Measurements from ENCODE around the gene NHSL1. TPM values are rescaled to one million over a fixed set of nuclear protein-coding genes. Genes with fewer than 3 reads are reported as not detected.

Gene NHSL1
- total and polyA plus RNA-seq, 4 donors = 19.6 to 31.3 (median 26.2) TPM

- Histone ChIP-seq H3K27me3 (ENCODE audit: control insufficient read depth, insufficient read depth, low read length) (no peaks in the 10 kb centered on the region), H3K36me3 (ENCODE audit: control insufficient read depth, insufficient read depth, low read length) (no peaks in the 10 kb centered on the region), H3K9me3 (ENCODE audit: control insufficient read depth, insufficient read depth, low read length) (no peaks in the 10 kb centered on the region), H3K4me1 (ENCODE audit: control insufficient read depth, insufficient read depth, low read length) (no peaks in the 10 kb centered on the region), H3K27ac (ENCODE audit: low read depth, low read length) (peak overlapping the region; percentile 67), H3K4me3 (ENCODE audit: low read depth, low read length) (peak overlapping the region; percentile 31)
- no CpG with 5 or more reads among the region's 3 CpGs for WGBS (ENCODE audit: insufficient coverage)
- peak in 1 of 6 donors; percentile 54 for DNase-seq (ENCODE audit: low read depth in 4 of 6, low spot score in 6 of 6)
These were observed 861 bp upstream of the NHSL1 start for GRCh38 chr6:138500045-138500665.

DNA sequence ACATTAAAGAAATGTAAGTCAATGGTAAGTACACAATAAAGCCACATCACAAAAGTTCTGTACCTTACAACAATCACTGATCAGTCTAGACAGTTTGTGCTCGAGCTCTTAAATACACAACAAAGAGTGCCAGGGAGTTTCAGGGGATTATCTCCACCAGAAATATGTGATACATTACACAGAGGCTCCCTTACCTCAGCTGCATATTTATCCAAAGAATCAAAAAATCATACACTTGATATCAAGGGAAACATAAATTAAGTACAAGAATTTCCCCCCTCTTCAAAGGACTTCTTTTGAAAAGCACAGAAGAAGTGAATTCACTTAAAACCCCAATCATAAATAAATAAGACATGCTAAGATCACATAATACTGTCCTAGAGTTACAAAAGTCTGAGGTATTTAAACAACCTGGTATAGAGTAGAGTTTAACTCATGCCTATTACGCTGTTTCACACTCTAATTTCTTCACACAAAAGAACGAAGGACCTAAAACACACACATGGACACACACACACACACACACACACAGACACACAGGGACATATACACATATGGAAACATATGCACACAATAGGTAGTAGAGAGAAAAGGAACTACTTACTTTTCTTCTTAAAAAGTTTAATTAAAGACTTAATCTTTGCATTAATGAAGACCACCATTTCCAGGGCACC is 528 bp downstream of the NHSL1 start:
- H3K4me3 ChIP-seq (ENCODE audit: low read depth, low read length) = peak overlapping the region; percentile 31
- WGBS (ENCODE audit: insufficient coverage) = no CpG with 5 or more reads among the region's 3 CpGs
- DNase-seq (ENCODE audit: low read depth in 4 of 6, low spot score in 6 of 6) = no peak
- no peaks in the 10 kb centered on the region for H3K9me3 ChIP-seq (ENCODE audit: control insufficient read depth, insufficient read depth, low read length)
- no peaks in the 10 kb centered on the region for H3K36me3 ChIP-seq (ENCODE audit: control insufficient read depth, insufficient read depth, low read length)
- no peaks in the 10 kb centered on the region for H3K4me1 ChIP-seq (ENCODE audit: control insufficient read depth, insufficient read depth, low read length)
- no peaks in the 10 kb centered on the region for H3K27me3 ChIP-seq (ENCODE audit: control insufficient read depth, insufficient read depth, low read length)
- peak overlapping the region; percentile 67 for H3K27ac ChIP-seq (ENCODE audit: low read depth, low read length)

GRCh38 chr6:138497286-138497685 is 2.0 kb downstream of the NHSL1 start:
- DNase-seq (ENCODE audit: low read depth in 4 of 6, low spot score in 6 of 6) = no peak
- Histone ChIP-seq H3K4me3 (ENCODE audit: low read depth, low read length) (peak overlapping the region; percentile 27), H3K27ac (ENCODE audit: low read depth, low read length) (no peak overlapping the region), H3K4me1 (ENCODE audit: control insufficient read depth, insufficient read depth, low read length) (no peaks in the 10 kb centered on the region), H3K27me3 (ENCODE audit: control insufficient read depth, insufficient read depth, low read length) (no peaks in the 10 kb centered on the region), H3K9me3 (ENCODE audit: control insufficient read depth, insufficient read depth, low read length) (no peaks in the 10 kb centered on the region), H3K36me3 (ENCODE audit: control insufficient read depth, insufficient read depth, low read length) (no peaks in the 10 kb centered on the region)
- 89% methylated on average over 2 of the region's 2 CpGs for WGBS (ENCODE audit: insufficient coverage)

- peaks cover 4% of the 10 kb centered on the region for H3K4me1 ChIP-seq (ENCODE audit: control insufficient read depth, insufficient read depth, low read length)
- no peaks in the 10 kb centered on the region for H3K9me3 ChIP-seq (ENCODE audit: control insufficient read depth, insufficient read depth, low read length)
- no peaks in the 10 kb centered on the region for H3K36me3 ChIP-seq (ENCODE audit: control insufficient read depth, insufficient read depth, low read length)
- DNase-seq (ENCODE audit: low read depth in 4 of 6, low spot score in 6 of 6) = no peak
- peak overlapping the region; percentile 65 for H3K27ac ChIP-seq (ENCODE audit: low read depth, low read length)
- H3K4me3 ChIP-seq (ENCODE audit: low read depth, low read length) = no peak overlapping the region
- no peaks in the 10 kb centered on the region for H3K27me3 ChIP-seq (ENCODE audit: control insufficient read depth, insufficient read depth, low read length)
These were observed 5.0 kb downstream of the NHSL1 start for GRCh38 chr6:138494312-138494711.

- H3K27me3 ChIP-seq (ENCODE audit: control insufficient read depth, insufficient read depth, low read length) = no peaks in the 10 kb centered on the region
- no peaks in the 10 kb centered on the region for H3K9me3 ChIP-seq (ENCODE audit: control insufficient read depth, insufficient read depth, low read length)
- WGBS (ENCODE audit: insufficient coverage) = no CpG with 5 or more reads among the region's 5 CpGs
- no peak overlapping the region for H3K4me3 ChIP-seq (ENCODE audit: low read depth, low read length)
- DNase-seq (ENCODE audit: low read depth in 4 of 6, low spot score in 6 of 6) = peak in 3 of 6 donors; percentile 59 to 88 (median 84)
- H3K36me3 ChIP-seq (ENCODE audit: control insufficient read depth, insufficient read depth, low read length) = no peaks in the 10 kb centered on the region
- H3K27ac ChIP-seq (ENCODE audit: low read depth, low read length) = peak overlapping the region; percentile 65
- H3K4me1 ChIP-seq (ENCODE audit: control insufficient read depth, insufficient read depth, low read length) = peaks cover 4% of the 10 kb centered on the region
These were observed 5.9 kb downstream of the NHSL1 start for GRCh38 chr6:138493413-138493812.

DNA sequence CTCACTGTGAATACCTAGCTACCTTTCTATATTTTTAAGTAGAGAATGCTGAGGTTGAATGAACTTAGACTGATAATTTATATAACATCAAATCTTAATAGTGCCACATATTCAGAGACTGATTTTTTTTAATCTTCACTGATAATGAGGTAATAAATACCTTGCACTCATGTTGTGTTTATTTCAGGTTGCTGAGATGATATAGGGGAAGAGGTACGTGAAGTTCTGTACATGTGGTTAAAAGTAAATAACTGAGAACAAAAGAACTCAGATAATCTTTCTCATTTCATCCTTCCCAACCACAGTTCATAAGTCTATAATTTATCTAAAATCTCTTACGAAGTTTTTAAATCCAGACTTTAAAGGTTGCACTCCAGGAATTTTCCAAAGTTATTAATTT is 6.4 kb downstream of the NHSL1 start:
- H3K9me3 ChIP-seq (ENCODE audit: control insufficient read depth, insufficient read depth, low read length) = no peaks in the 10 kb centered on the region
- no peak for DNase-seq (ENCODE audit: low read depth in 4 of 6, low spot score in 6 of 6)
- H3K27me3 ChIP-seq (ENCODE audit: control insufficient read depth, insufficient read depth, low read length) = no peaks in the 10 kb centered on the region
- no peak overlapping the region for H3K4me3 ChIP-seq (ENCODE audit: low read depth, low read length)
- no peak overlapping the region for H3K27ac ChIP-seq (ENCODE audit: low read depth, low read length)
- WGBS (ENCODE audit: insufficient coverage) = no CpG with 5 or more reads among the region's 2 CpGs
- peaks cover 4% of the 10 kb centered on the region for H3K4me1 ChIP-seq (ENCODE audit: control insufficient read depth, insufficient read depth, low read length)
- no peaks in the 10 kb centered on the region for H3K36me3 ChIP-seq (ENCODE audit: control insufficient read depth, insufficient read depth, low read length)

GRCh38 chr6:138492113-138492512 is 7.2 kb downstream of the NHSL1 start:
- no peaks in the 10 kb centered on the region for H3K36me3 ChIP-seq (ENCODE audit: control insufficient read depth, insufficient read depth, low read length)
- WGBS (ENCODE audit: insufficient coverage) = 55% methylated on average over 1 of the region's 4 CpGs
- peaks cover 4% of the 10 kb centered on the region for H3K4me1 ChIP-seq (ENCODE audit: control insufficient read depth, insufficient read depth, low read length)
- H3K27ac ChIP-seq (ENCODE audit: low read depth, low read length) = no peak overlapping the region
- H3K4me3 ChIP-seq (ENCODE audit: low read depth, low read length) = no peak overlapping the region
- DNase-seq (ENCODE audit: low read depth in 4 of 6, low spot score in 6 of 6) = peak in 1 of 6 donors; percentile 49
- H3K9me3 ChIP-seq (ENCODE audit: control insufficient read depth, insufficient read depth, low read length) = no peaks in the 10 kb centered on the region
- no peaks in the 10 kb centered on the region for H3K27me3 ChIP-seq (ENCODE audit: control insufficient read depth, insufficient read depth, low read length)

GRCh38 chr6:138491017-138491416 is 8.3 kb downstream of the NHSL1 start:
- Histone ChIP-seq H3K27me3 (ENCODE audit: control insufficient read depth, insufficient read depth, low read length) (no peaks in the 10 kb centered on the region), H3K36me3 (ENCODE audit: control insufficient read depth, insufficient read depth, low read length) (no peaks in the 10 kb centered on the region), H3K9me3 (ENCODE audit: control insufficient read depth, insufficient read depth, low read length) (no peaks in the 10 kb centered on the region), H3K4me1 (ENCODE audit: control insufficient read depth, insufficient read depth, low read length) (peaks cover 4% of the 10 kb centered on the region), H3K27ac (ENCODE audit: low read depth, low read length) (peak overlapping the region; percentile 36), H3K4me3 (ENCODE audit: low read depth, low read length) (no peak overlapping the region)
- peak in 2 of 6 donors; percentile 59 to 67 for DNase-seq (ENCODE audit: low read depth in 4 of 6, low spot score in 6 of 6)
- no CpG with 5 or more reads among the region's 1 CpG for WGBS (ENCODE audit: insufficient coverage)

GRCh38 chr6:138489846-138490245 is 9.4 kb downstream of the NHSL1 start:
- DNase-seq (ENCODE audit: low read depth in 4 of 6, low spot score in 6 of 6) = no peak
- peaks cover 8% of the 10 kb centered on the region for H3K4me1 ChIP-seq (ENCODE audit: control insufficient read depth, insufficient read depth, low read length)
- no peak overlapping the region for H3K27ac ChIP-seq (ENCODE audit: low read depth, low read length)
- no CpG with 5 or more reads among the region's 2 CpGs for WGBS (ENCODE audit: insufficient coverage)
- no peak overlapping the region for H3K4me3 ChIP-seq (ENCODE audit: low read depth, low read length)
- H3K36me3 ChIP-seq (ENCODE audit: control insufficient read depth, insufficient read depth, low read length) = no peaks in the 10 kb centered on the region
- H3K9me3 ChIP-seq (ENCODE audit: control insufficient read depth, insufficient read depth, low read length) = no peaks in the 10 kb centered on the region
- H3K27me3 ChIP-seq (ENCODE audit: control insufficient read depth, insufficient read depth, low read length) = no peaks in the 10 kb centered on the region

GRCh38 chr6:138487102-138487604 is 12.1 kb downstream of the NHSL1 start:
- 92% methylated on average over 5 of the region's 6 CpGs for WGBS (ENCODE audit: insufficient coverage)
- H3K27me3 ChIP-seq (ENCODE audit: control insufficient read depth, insufficient read depth, low read length) = no peaks in the 10 kb centered on the region
- H3K4me3 ChIP-seq (ENCODE audit: low read depth, low read length) = no peak overlapping the region
- no peaks in the 10 kb centered on the region for H3K9me3 ChIP-seq (ENCODE audit: control insufficient read depth, insufficient read depth, low read length)
- DNase-seq (ENCODE audit: low read depth in 4 of 6, low spot score in 6 of 6) = no peak
- H3K36me3 ChIP-seq (ENCODE audit: control insufficient read depth, insufficient read depth, low read length) = no peaks in the 10 kb centered on the region
- no peak overlapping the region for H3K27ac ChIP-seq (ENCODE audit: low read depth, low read length)
- peaks cover 8% of the 10 kb centered on the region for H3K4me1 ChIP-seq (ENCODE audit: control insufficient read depth, insufficient read depth, low read length)

Data from spinal cord (tissue), 10 donors.